Keratinocyte (primary cell): ENCODE data around the gene SLC39A13. TPM values are rescaled to one million over a fixed set of nuclear protein-coding genes. Genes with fewer than 3 reads are reported as not detected.

Experiments used
- DNase-seq: peaks from one replicate; pipeline ENCODE4 v3.0.0-alpha.2; 2011; ENCODE audit warnings: low read depth, missing footprints, low spot score
- FAIRE-seq: peaks from 2 replicates; lab custom pipeline; 2011; peaks lifted over from hg19 to GRCh38; lab: Jason Lieb, UNC
- H2AFZ ChIP-seq: 2 replicates; pipeline ENCODE4 v1.6.0; 2012; ENCODE audit warnings: low read length, control low read depth, inconsistent platforms; ENCODE audit not compliant: control insufficient read depth
- H3K27ac ChIP-seq: 2 replicates; pipeline ENCODE4 v1.5.1; 2011; ENCODE audit warnings: low read length; ENCODE audit not compliant: control insufficient read depth, insufficient read depth
- H3K27me3 ChIP-seq: 3 replicates; pipeline ENCODE4 v1.6.0; 2011; ENCODE audit warnings: low read length; ENCODE audit not compliant: control insufficient read depth, insufficient read depth; ENCODE audit errors: extremely low read depth
- H3K36me3 ChIP-seq, 2 experiments: 2 replicates in 1 of 2; 3 replicates in 1 of 2; pipeline ENCODE4 v1.5.1; 2011; ENCODE audit warnings: low read length in 2 of 2, mild to moderate bottlenecking in 1 of 2; ENCODE audit not compliant: control insufficient read depth in 2 of 2, insufficient read depth in 2 of 2; ENCODE audit errors: extremely low read depth in 1 of 2
- H3K4me1 ChIP-seq: 3 replicates; pipeline ENCODE4 v1.5.1; 2011; ENCODE audit warnings: low read length; ENCODE audit not compliant: control insufficient read depth, insufficient read depth; ENCODE audit errors: extremely low read depth
- H3K4me2 ChIP-seq: 3 replicates; pipeline ENCODE4 v1.6.0; 2011; ENCODE audit warnings: low read depth, low read length; ENCODE audit not compliant: control insufficient read depth, insufficient read depth; ENCODE audit errors: extremely low read depth
- H3K4me3 ChIP-seq, 3 experiments: fragments of 200-600 bp in 1 of 3; sonication (generic) in 1 of 3; 2 replicates in 2 of 3; 3 replicates in 1 of 3; pipeline ENCODE4 v1.5.1; 2011 to 2016; ENCODE audit warnings: low read length in 3 of 3, mild to moderate bottlenecking in 3 of 3, control low read depth in 2 of 3, inconsistent platforms in 1 of 3, low read depth in 1 of 3, mixed read lengths in 1 of 3, mixed run types in 1 of 3, moderate library complexity in 1 of 3; ENCODE audit not compliant: control insufficient read depth in 2 of 3, insufficient read depth in 2 of 3; ENCODE audit errors: extremely low read depth in 1 of 3
- H3K79me2 ChIP-seq: 2 replicates; pipeline ENCODE4 v1.6.0; 2012; ENCODE audit warnings: low read length; ENCODE audit not compliant: control insufficient read depth, insufficient read depth
- H3K9ac ChIP-seq: 3 replicates; pipeline ENCODE4 v1.6.0; 2011; ENCODE audit warnings: low read length; ENCODE audit not compliant: control insufficient read depth, insufficient read depth; ENCODE audit errors: extremely low read depth
- H3K9me1 ChIP-seq: 3 replicates; pipeline ENCODE4 v1.6.0; 2011; ENCODE audit warnings: low read length; ENCODE audit not compliant: control insufficient read depth, insufficient read depth; ENCODE audit errors: extremely low read depth
- H3K9me3 ChIP-seq: 2 replicates; pipeline ENCODE4 v1.5.1; 2012; ENCODE audit warnings: low read depth, low read length; ENCODE audit not compliant: control insufficient read depth
- H4K20me1 ChIP-seq: 3 replicates; pipeline ENCODE4 v1.6.0; 2011; ENCODE audit warnings: low read length; ENCODE audit not compliant: control insufficient read depth, insufficient read depth; ENCODE audit errors: extremely low read depth
- CTCF ChIP-seq, 3 experiments: IDR thresholded peaks in 1 of 3; conservative IDR thresholded peaks in 1 of 3; optimal IDR thresholded peaks in 1 of 3; 2 replicates in 2 of 3; 3 replicates in 1 of 3; pipeline versions ENCODE3 to v1.5.1; 2011; ENCODE audit warnings: low read length in 3 of 3, mild to moderate bottlenecking in 3 of 3, moderate library complexity in 2 of 3, control low read depth in 1 of 3, inconsistent platforms in 1 of 3; ENCODE audit not compliant: insufficient read depth in 2 of 3; ENCODE audit errors: extremely low read depth in 1 of 3
- EZH2 ChIP-seq: IDR thresholded peaks from one replicate; pipeline ENCODE4 v1.6.1; 2012; ENCODE audit warnings: inconsistent platforms, mild to moderate bottlenecking, low read length, moderate library complexity
- dilution Hi-C: fragments of 300-500 bp; cut with MboI; formaldehyde crosslinking; loops from one replicate; pipeline ENCODE4 v1.7.0; 2020; ENCODE audit warnings: low sequenced_read_pairs; ENCODE audit not compliant: extremely low pct_ligation_motif_present
- polyA plus RNA-seq, 5 experiments: library from polyadenylated mRNA; depleted of rRNA in 3 of 5; stranded (reverse) in 3 of 5; stranded (forward) in 1 of 5; unstranded in 1 of 5; fragments of >200 nt; gene quantifications; 1 replicate in 1 of 5; 2 replicates in 3 of 5; 3 replicates in 1 of 5; pipeline versions ENCODE4 v1.2.1 to v1.2.3, GENCODE V29; 2011 to 2012; ENCODE audit warnings: missing spikeins in 2 of 5, low read depth in 1 of 5, low replicate concordance in 1 of 5

SLC39A13 gene
- polyA plus RNA-seq, 1 donor (not counting 4 experiments of a cell fraction or from before 2014, with no cell fraction given) = 35.3 TPM

GRCh38 chr11:47403571-47403970 is 4.8 kb upstream of the SLC39A13 start:
- TF ChIP-seq EZH2 = no peak
- no peak for TF ChIP-seq CTCF (optimal IDR thresholded peaks at IDR 0.05 in 1 of 3, IDR thresholded peaks at IDR 0.05 in 1 of 3, conservative IDR thresholded peaks at IDR 0.05 in 1 of 3; ENCODE audit: extremely low read depth in 1 of 3, insufficient read depth in 2 of 3, low read length in 3 of 3)
- Histone ChIP-seq H2AFZ (no peak overlapping the region), H3K9ac (no peak overlapping the region), H3K9me1 (no peaks in the 10 kb centered on the region), H3K4me1 (peaks cover 26% of the 10 kb centered on the region), H3K27me3 (no peaks in the 10 kb centered on the region), H3K79me2 (no peaks in the 10 kb centered on the region), H3K4me3 (no peak overlapping the region), H4K20me1 (no peaks in the 10 kb centered on the region), H3K36me3 (no peaks in the 10 kb centered on the region), H3K27ac (no peak overlapping the region), H3K4me2 (no peak overlapping the region), H3K9me3 (no peaks in the 10 kb centered on the region)
- dilution Hi-C loops = no loop called here
- no peak for FAIRE-seq
- DNase-seq = no peak

- Histone ChIP-seq H3K4me2 (peak overlapping the region; percentile 99), H3K36me3 (peaks cover 7 to 17% of the 10 kb centered on the region in 2 experiments), H3K9me3 (no peaks in the 10 kb centered on the region), H3K4me1 (peaks cover 22% of the 10 kb centered on the region), H3K79me2 (peaks cover 27% of the 10 kb centered on the region), H3K9me1 (no peaks in the 10 kb centered on the region), H3K4me3 (peak overlapping the region; percentile 60 to 88 (median 72)), H3K9ac (peak overlapping the region; percentile 86), H4K20me1 (peaks cover under 1% of the 10 kb centered on the region), H3K27ac (peak overlapping the region; percentile 95), H2AFZ (peak overlapping the region; percentile 67), H3K27me3 (no peaks in the 10 kb centered on the region)
- no peak for DNase-seq
- FAIRE-seq = no peak
- TF ChIP-seq EZH2 = no peak
- peak in 2 of 3 experiments; percentile 21 to 47 for TF ChIP-seq CTCF (optimal IDR thresholded peaks at IDR 0.05 in 1 of 3, IDR thresholded peaks at IDR 0.05 in 1 of 3, conservative IDR thresholded peaks at IDR 0.05 in 1 of 3; ENCODE audit: extremely low read depth in 1 of 3, insufficient read depth in 2 of 3, low read length in 3 of 3)
- dilution Hi-C loops = no loop called here
Observed at GRCh38 chr11:47406896-47407745, 1.3 kb upstream of the SLC39A13 start.
